GM23338 (cell line): ENCODE data around the gene MAN2A2.

Source experiments
- EZH2 ChIP-seq: fragments of 200-600 bp; sonication (generic); IDR thresholded peaks from one replicate; pipeline ENCODE4 v1.8.0; 2017; ENCODE audit warnings: antibody characterized with exemption, mild to moderate bottlenecking, low read depth; ENCODE audit not compliant: unreplicated experiment
- EZH2phosphoT487 ChIP-seq: fragments of 200-600 bp; sonication (generic); IDR thresholded peaks from one replicate; pipeline ENCODE4 v1.8.1; 2018; ENCODE audit warnings: antibody characterized with exemption; ENCODE audit not compliant: unreplicated experiment
- POLR2AphosphoS5 ChIP-seq: IDR thresholded peaks from 2 replicates; pipeline ENCODE4 v1.6.1; 2016; ENCODE audit warnings: antibody characterized with exemption, low read depth
- TF ChIP-seq, protein P1 (sequence below), 2 experiments: fragments of 200-600 bp in 1 of 2; sonication (generic) in 1 of 2; conservative IDR thresholded peaks; 2 replicates each; pipeline versions ENCODE4 v1.5.1 to v1.6.1; 2016 to 2017; ENCODE audit warnings: antibody characterized with exemption in 2 of 2, low read depth in 2 of 2, mild to moderate bottlenecking in 2 of 2, moderate library complexity in 1 of 2
- TF ChIP-seq, protein P2 (sequence below): IDR thresholded peaks from one replicate; pipeline ENCODE4 v1.6.1; 2018; ENCODE audit warnings: antibody characterized with exemption; ENCODE audit not compliant: unreplicated experiment

DNA sequence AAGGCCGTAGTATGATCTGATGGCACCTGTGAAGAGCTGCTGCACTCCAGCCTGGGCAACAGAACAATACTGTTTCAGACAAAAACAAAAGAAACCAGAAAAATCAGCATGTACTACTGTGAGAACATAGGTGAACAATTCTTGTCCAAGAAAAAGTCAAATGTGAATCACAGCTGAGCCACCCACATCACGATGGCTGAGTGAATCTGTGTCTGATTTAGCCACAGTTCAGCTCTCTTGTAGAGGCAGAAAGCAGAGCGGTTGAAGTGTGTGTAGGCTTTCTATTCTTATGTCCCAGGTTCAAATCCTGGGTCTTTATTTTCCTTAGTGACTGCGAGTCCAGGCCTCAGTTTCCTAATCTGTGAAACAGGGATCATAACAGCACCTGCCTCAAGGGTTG, 39.1 kb upstream of the MAN2A2 start:
- TF ChIP-seq EZH2phosphoT487 (no peak), EZH2 (no peak), POLR2AphosphoS5 (no peak)
- TF ChIP-seq, protein P1, sequence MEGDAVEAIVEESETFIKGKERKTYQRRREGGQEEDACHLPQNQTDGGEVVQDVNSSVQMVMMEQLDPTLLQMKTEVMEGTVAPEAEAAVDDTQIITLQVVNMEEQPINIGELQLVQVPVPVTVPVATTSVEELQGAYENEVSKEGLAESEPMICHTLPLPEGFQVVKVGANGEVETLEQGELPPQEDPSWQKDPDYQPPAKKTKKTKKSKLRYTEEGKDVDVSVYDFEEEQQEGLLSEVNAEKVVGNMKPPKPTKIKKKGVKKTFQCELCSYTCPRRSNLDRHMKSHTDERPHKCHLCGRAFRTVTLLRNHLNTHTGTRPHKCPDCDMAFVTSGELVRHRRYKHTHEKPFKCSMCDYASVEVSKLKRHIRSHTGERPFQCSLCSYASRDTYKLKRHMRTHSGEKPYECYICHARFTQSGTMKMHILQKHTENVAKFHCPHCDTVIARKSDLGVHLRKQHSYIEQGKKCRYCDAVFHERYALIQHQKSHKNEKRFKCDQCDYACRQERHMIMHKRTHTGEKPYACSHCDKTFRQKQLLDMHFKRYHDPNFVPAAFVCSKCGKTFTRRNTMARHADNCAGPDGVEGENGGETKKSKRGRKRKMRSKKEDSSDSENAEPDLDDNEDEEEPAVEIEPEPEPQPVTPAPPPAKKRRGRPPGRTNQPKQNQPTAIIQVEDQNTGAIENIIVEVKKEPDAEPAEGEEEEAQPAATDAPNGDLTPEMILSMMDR (conservative IDR thresholded peaks at IDR 0.05; ENCODE audit: low read depth in 2 of 2), result no peak
- TF ChIP-seq, protein P2, sequence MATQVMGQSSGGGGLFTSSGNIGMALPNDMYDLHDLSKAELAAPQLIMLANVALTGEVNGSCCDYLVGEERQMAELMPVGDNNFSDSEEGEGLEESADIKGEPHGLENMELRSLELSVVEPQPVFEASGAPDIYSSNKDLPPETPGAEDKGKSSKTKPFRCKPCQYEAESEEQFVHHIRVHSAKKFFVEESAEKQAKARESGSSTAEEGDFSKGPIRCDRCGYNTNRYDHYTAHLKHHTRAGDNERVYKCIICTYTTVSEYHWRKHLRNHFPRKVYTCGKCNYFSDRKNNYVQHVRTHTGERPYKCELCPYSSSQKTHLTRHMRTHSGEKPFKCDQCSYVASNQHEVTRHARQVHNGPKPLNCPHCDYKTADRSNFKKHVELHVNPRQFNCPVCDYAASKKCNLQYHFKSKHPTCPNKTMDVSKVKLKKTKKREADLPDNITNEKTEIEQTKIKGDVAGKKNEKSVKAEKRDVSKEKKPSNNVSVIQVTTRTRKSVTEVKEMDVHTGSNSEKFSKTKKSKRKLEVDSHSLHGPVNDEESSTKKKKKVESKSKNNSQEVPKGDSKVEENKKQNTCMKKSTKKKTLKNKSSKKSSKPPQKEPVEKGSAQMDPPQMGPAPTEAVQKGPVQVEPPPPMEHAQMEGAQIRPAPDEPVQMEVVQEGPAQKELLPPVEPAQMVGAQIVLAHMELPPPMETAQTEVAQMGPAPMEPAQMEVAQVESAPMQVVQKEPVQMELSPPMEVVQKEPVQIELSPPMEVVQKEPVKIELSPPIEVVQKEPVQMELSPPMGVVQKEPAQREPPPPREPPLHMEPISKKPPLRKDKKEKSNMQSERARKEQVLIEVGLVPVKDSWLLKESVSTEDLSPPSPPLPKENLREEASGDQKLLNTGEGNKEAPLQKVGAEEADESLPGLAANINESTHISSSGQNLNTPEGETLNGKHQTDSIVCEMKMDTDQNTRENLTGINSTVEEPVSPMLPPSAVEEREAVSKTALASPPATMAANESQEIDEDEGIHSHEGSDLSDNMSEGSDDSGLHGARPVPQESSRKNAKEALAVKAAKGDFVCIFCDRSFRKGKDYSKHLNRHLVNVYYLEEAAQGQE, result no peak
